ENCODE results near the gene PBX3.

GRCh38 chr9:125943831-125944230 lies 196.7 kb downstream of the PBX3 start:
- TF ChIP-seq CTCF (IDR thresholded peaks at IDR 0.05) = no peak
- no peak for TF ChIP-seq POLR2A (IDR thresholded peaks at IDR 0.05)
